GM21367 (cell line): ENCODE data around the gene TRIM45.
"Not testable (repeated sequence)": the region's sequence is repeated elsewhere in the genome, so short reads cannot be mapped to it uniquely, and the experiment has no call there.

Source experiments
- ATAC-seq: cut with Tn5 transposase; IDR thresholded peaks from one replicate; pipeline ENCODE4 v1.9.1; 2021; ENCODE audit not compliant: unreplicated experiment

TRIM45 gene

GRCh38 chr1:117104986-117105385, 16.6 kb downstream of the TRIM45 start:
- no peak for ATAC-seq

GRCh38 chr1:117101858-117102257, 19.7 kb downstream of the TRIM45 start:
- ATAC-seq, result not testable (repeated sequence)

GRCh38 chr1:117101334-117101733, 20.2 kb downstream of the TRIM45 start:
- ATAC-seq, result no peak

- ATAC-seq, result no peak
Measured at GRCh38 chr1:117098287-117098890, 23.2 kb downstream of the TRIM45 start.

DNA sequence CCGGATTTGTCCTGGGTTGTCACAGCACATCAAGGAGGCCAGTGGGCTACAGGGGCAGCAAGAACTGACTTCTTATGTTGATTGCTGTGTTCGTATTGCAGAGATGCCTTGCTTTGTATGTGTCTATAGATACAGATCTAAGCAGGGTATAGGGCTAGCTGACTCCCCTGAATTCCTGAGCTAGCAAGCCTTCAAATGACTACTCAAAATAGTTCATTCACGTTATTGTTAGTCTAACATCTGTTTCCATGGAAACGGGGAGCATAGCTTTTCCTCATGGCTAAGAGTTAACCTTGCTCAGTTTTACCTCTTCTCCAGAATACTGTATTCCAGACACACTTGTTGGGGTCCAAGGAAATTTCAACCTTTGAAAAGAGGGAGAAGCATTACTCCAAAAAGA, 24.1 kb downstream of the TRIM45 start:
- no peak for ATAC-seq

DNA sequence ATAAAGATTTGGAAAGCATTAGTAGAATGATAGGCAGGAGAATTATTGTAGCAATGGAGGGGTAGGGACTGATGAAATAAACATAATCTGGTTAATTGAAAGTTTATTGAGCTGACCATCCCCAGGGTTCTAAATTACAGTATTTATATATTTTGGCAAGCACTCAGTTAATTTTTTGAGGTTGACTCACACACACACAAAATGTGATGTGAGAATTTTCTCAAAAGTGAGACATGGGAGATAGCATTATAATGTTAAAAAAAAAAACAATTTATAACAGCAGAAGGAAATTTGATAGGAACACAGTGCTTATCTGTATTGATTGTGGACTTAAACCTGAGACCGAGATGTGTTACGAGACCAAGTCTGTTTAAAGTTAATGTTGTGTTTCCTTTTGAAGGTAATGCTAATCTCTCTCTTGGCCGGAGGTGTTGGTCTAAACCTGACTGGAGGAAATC, 24.6 kb downstream of the TRIM45 start:
- ATAC-seq, result no peak

GRCh38 chr1:117094841-117095604, 26.5 kb downstream of the TRIM45 start:
- ATAC-seq, result no peak

- ATAC-seq, result peak; percentile 77
Measured at GRCh38 chr1:117093870-117094621, 27.5 kb downstream of the TRIM45 start.

DNA sequence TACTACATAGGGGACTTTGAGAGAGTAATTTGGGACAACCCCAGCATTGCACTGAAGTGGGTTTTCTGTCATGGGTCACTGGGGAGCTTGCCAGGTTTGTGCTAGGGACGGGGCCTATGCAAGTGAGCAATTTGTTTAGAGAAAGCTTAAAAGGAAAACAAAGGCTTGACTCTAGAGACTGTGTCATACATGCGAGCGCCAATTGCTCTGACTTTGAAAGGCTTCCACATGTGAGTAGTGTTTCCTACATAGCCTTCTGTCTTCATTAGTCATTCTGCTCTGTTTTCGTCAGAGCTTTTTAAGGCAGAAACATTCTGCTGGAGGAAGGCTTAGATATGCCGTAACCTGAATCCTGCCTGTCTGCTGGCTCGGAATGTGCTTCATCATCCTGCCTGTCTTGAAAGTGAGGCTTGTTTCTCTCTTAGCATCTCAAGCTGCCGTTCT, 28.4 kb downstream of the TRIM45 start:
- no peak for ATAC-seq

DNA sequence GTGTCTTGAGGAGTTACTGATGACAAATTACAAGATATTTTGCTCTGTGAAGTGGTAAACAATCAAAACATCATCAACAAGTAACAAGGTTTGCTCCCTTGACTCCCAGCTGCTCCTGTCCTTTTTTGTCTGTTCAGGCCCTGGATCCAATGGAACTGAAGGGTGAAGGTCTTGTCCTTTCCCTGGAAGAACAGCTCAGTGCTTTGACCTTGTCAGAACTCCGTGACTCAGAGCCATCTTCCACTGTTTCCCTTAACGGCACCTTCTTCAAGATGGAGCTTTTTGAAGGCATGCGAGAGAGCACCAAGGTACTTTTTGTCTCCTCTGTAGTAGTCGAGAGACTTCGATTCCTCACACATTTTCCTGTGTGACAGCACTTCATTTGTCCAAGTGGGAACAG, 29.0 kb downstream of the TRIM45 start:
- no peak for ATAC-seq

GRCh38 chr1:117089996-117090395, 31.6 kb downstream of the TRIM45 start:
- no peak for ATAC-seq

DNA sequence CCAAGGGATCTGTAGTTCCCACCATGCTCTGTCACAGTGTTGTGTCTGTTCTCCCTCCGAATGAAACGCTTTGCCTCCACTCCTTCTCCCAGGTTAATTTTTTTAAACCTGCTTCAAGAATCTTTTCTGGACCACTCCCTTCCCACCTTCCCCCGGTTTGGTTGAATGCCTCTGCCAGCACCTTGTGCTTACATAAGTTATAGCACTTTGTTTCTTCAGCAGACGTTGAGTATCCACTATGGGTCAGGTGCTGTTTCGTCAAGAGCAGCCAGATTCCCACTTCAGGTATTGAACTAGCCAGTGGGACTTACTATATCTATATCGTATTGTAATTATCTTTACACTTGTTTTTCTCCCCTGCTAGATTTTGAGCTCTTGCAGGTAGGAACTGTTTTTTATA, 33.9 kb downstream of the TRIM45 start:
- no peak for ATAC-seq

DNA sequence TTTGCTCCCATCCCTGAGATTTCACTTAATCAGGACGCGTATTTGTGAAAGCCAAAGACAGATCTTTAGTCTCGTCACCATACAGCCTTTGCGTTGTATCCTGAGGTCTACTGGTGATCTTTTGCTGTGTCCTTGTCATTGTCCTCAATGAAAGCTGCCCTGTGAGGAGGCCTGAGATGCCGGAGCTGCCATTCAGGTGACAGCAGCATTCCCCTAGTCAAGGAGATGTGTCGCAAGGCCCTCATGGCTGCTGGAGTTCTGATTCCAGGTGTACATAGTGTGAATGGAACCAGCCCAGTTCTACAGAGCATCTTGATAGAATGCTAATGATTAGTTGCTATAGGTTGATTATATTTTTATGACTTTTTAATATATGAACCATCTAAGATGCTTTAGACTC, 37.3 kb downstream of the TRIM45 start:
- no peak for ATAC-seq

GRCh38 chr1:117079737-117080136, 41.8 kb downstream of the TRIM45 start:
- no peak for ATAC-seq

DNA sequence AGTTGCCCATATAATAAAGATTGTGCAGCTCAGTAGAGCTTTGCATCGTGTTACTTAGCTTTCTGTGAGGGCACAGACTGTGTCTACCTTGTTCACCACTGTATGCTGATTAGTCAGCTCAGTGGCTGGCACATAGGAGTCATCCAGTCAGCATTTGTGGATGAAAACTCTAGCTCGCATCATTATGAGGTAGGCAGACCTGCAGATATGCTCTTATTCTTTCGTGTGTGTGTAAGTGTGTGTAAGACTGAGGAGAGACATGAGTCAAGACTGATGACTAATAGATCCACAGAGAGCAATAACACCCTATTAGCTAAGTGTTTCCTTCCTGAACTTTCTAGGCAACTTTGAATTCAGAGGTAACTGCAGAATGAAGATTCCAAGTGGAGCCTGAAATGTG, 44.3 kb downstream of the TRIM45 start:
- no peak for ATAC-seq

DNA sequence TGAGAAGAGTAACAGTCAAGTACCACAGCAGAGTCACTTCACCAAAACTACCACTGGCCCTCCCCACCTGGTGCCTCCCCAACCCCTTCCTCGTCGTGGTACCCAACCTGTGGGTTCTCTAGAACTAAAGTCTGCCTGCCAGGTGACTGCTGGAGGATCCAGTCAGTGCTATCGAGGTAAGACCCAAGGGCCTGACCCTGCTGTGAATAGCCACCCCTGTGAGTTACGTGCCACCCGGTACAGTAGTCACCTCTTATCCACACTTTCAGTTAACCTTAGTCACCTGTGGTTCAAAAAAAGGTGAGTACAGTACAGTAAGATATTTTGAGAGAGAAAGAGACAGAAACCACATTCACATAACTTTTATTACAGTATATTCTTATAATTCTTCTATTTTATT, 44.9 kb downstream of the TRIM45 start:
- ATAC-seq, result no peak

DNA sequence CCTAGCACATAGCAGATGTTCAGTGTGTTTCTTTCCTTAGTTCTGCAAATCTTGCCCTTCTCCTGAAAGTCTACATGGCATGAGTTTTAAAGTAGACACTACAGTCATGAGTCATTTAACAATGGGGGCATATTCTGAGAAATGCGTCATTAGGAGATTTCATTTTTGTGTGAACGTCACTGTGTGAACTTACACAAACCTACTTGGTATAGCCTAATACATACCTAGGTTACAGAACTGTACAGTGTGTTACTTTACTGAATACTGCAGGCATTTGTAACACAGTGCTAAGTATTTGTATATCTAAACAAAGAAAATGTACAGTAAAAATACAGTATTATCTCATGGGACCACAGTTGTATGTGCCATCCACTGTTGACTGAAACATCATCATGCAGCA, 51.4 kb downstream of the TRIM45 start:
- ATAC-seq, result no peak

DNA sequence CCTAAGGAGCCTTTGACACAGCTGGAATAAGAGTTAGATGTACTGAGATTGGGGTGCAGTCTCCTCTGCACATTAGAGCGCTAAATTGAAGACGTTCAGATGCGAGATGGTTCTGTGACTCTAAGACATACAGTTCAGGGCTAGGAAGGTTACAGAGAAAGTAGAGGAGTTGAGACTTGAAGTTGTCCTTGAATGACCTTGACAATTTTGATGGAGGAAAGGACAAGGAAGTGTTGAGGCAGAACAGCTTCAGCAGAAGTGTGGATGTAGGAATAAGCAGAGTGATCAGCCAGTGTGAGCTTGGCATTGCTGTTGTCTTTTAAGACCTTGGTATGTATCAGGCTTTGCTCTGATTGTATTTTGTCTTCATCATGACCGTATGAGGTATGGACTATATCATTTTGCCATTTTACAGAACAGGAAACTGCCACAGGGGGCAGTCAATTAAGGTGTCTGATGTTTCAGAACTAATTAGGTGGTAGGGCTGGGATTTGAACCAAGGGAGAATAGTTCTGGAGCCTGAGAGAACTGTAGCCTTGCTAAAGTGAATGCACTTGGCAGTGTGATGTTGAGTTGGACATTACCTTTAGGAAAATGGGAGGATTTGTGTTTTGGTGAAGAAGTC, 52.2 kb downstream of the TRIM45 start:
- no peak for ATAC-seq

DNA sequence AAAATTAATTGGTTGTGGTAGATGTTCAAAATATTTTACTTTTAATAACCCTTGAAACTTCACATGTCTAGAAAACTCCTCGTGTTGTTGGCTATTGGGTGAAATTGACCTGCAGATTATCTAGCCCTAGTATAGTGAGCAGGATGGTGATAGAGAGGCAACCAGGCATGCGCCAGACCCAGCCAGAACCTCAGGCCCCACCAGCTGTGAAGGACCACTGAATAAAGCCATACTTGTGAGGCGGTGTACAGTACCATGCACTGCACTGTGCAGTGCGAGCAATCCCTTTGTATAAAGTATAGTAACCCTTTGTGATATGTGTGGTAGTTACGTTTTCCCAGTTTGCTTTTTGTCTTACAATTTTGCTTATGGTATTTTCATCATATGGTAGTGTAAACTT, 53.0 kb downstream of the TRIM45 start:
- no peak for ATAC-seq

DNA sequence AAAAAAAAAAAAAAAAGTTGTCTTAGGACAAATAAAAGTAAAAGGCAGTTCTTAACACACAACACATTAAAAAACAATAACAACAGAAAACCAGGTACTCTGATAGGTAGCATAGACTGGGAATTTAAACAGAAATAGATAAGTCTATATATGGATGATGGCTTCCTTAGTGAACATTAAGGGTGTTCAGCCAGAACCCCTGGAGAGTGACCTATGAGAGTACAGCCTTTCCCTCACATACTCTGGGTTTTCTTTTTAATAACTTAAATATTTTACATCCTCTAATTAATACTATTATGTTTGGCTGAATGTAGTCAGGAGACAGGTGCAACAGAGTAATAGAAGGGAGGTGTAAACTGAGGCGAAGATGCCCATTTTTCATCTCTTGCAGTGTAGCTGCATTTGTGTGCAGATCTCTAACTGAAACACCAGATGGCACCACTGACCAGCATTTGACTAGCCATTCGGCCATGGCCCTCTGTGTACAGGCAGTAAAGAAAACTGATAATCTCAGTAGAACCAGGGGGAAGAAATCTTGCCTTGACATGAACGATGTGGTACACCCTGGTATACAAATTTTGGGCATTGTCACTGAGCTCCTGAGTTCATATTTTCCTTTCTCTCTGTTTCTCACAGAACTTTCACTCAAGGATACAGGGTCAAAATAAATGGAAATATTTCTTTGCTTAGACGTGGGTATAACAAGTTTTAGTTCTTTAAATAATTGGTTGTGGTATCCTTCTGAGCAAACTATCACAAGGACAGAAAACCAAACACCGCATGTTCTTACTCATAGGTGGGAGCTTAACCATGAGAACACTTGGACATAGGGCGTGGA, 53.8 kb downstream of the TRIM45 start:
- no peak for ATAC-seq

GRCh38 chr1:117066367-117066766, 55.2 kb downstream of the TRIM45 start:
- no peak for ATAC-seq
